ENCODE data around the gene POLL.
A peak's percentile ranks its signal among the peaks of the same experiment; 100 is the strongest.

Gene POLL

GRCh38 chr10:101629837-101630632 is 42.0 kb upstream of the POLL start:
- WGBS, 2 donors (ENCODE audit: extremely low coverage in 2 of 2, insufficient read length in 2 of 2, insufficient replicate concordance in 1 of 2) = no CpG with 5 or more reads among the region's 13 CpGs
- H3K4ac ChIP-seq (ENCODE audit: low read length) = no peak overlapping the region
- H2AK5ac ChIP-seq (ENCODE audit: low read depth, low read length) = peak overlapping the region; percentile 73
- no peak overlapping the region for H4K8ac ChIP-seq (ENCODE audit: low read depth, low read length)
- peak; percentile 69 for DNase-seq (ENCODE audit: low spot score)
- H2AFZ ChIP-seq (ENCODE audit: low read length) = no peak overlapping the region
- peaks cover 0 to 50% (median 0%) of the 10 kb centered on the region in 3 experiments for H3K27me3 ChIP-seq (ENCODE audit: control insufficient read depth in 3 of 3, insufficient read depth in 3 of 3, low read depth in 1 of 3, low read length in 3 of 3)
- peak overlapping the region; percentile 76 for H3K23ac ChIP-seq (ENCODE audit: low read depth, low read length, poor library complexity)
- H3K4me2 ChIP-seq (ENCODE audit: insufficient read depth, low read length, poor library complexity, severe bottlenecking) = no peak overlapping the region
- no peak overlapping the region for H2BK12ac ChIP-seq (ENCODE audit: low read length)
- peaks cover 0 to 4% of the 10 kb centered on the region in 2 donors for H3K9me3 ChIP-seq (replicated peaks in 1 of 2; ENCODE audit: control insufficient read depth in 2 of 2, insufficient read depth in 1 of 2, low read depth in 1 of 2, low read length in 2 of 2)
- H3K79me1 ChIP-seq (ENCODE audit: low read depth, low read length) = no peaks in the 10 kb centered on the region
- peaks cover 0 to 3% of the 10 kb centered on the region in 2 donors for H3K36me3 ChIP-seq (replicated peaks in 1 of 2; ENCODE audit: control insufficient read depth in 2 of 2, insufficient read depth in 2 of 2, low read length in 2 of 2)
- H3K14ac ChIP-seq (ENCODE audit: low read length) = no peak overlapping the region
- no peak overlapping the region for H2BK120ac ChIP-seq (ENCODE audit: low read depth, low read length)
- H2BK5ac ChIP-seq (ENCODE audit: low read length) = peak overlapping the region; percentile 14
- no peak overlapping the region for H3K9ac ChIP-seq (ENCODE audit: low read depth, low read length, poor library complexity)
- H2BK15ac ChIP-seq (ENCODE audit: low read length) = no peak overlapping the region
- H3K18ac ChIP-seq (ENCODE audit: low read length) = peak overlapping the region; percentile 88
- H4K91ac ChIP-seq (ENCODE audit: low read depth, low read length, poor library complexity) = no peak overlapping the region
- peak overlapping the region; percentile 64 for H3K27ac ChIP-seq (replicated peaks; ENCODE audit: low read length)
- H3K4me1 ChIP-seq (ENCODE audit: control insufficient read depth in 2 of 2, insufficient read depth in 1 of 2, low read depth in 1 of 2, low read length in 2 of 2) = peaks cover 0 to 22% of the 10 kb centered on the region in 2 donors
- no peak overlapping the region for H3K4me3 ChIP-seq (ENCODE audit: low read length in 2 of 2)

- Histone ChIP-seq H2BK12ac (ENCODE audit: low read length) (no peak overlapping the region), H2BK15ac (ENCODE audit: low read length) (no peak overlapping the region), H3K27me3 (ENCODE audit: control insufficient read depth in 3 of 3, insufficient read depth in 3 of 3, low read depth in 1 of 3, low read length in 3 of 3) (peaks cover 0 to 54% (median 0%) of the 10 kb centered on the region in 3 experiments), H3K23ac (ENCODE audit: low read depth, low read length, poor library complexity) (no peak overlapping the region), H3K27ac (replicated peaks; ENCODE audit: low read length) (no peak overlapping the region), H3K4ac (ENCODE audit: low read length) (no peak overlapping the region), H3K4me2 (ENCODE audit: insufficient read depth, low read length, poor library complexity, severe bottlenecking) (no peak overlapping the region), H3K36me3 (replicated peaks in 1 of 2; ENCODE audit: control insufficient read depth in 2 of 2, insufficient read depth in 2 of 2, low read length in 2 of 2) (peaks cover 0 to 3% of the 10 kb centered on the region in 2 donors), H3K9me3 (replicated peaks in 1 of 2; ENCODE audit: control insufficient read depth in 2 of 2, insufficient read depth in 1 of 2, low read depth in 1 of 2, low read length in 2 of 2) (no peaks in the 10 kb centered on the region), H2BK5ac (ENCODE audit: low read length) (no peak overlapping the region), H3K79me1 (ENCODE audit: low read depth, low read length) (no peaks in the 10 kb centered on the region), H2AFZ (ENCODE audit: low read length) (no peak overlapping the region), H4K91ac (ENCODE audit: low read depth, low read length, poor library complexity) (no peak overlapping the region), H2AK5ac (ENCODE audit: low read depth, low read length) (peak overlapping the region; percentile 18), H3K4me3 (ENCODE audit: low read length in 2 of 2) (no peak overlapping the region), H3K18ac (ENCODE audit: low read length) (no peak overlapping the region), H3K9ac (ENCODE audit: low read depth, low read length, poor library complexity) (no peak overlapping the region), H4K8ac (ENCODE audit: low read depth, low read length) (no peak overlapping the region), H3K14ac (ENCODE audit: low read length) (no peak overlapping the region), H3K4me1 (ENCODE audit: control insufficient read depth in 2 of 2, insufficient read depth in 1 of 2, low read depth in 1 of 2, low read length in 2 of 2) (peaks cover 0 to 20% of the 10 kb centered on the region in 2 donors), H2BK120ac (ENCODE audit: low read depth, low read length) (no peak overlapping the region)
- WGBS, 2 donors (ENCODE audit: extremely low coverage in 2 of 2, insufficient read length in 2 of 2, insufficient replicate concordance in 1 of 2) = no CpG with 5 or more reads among the region's 1 CpG
- DNase-seq (ENCODE audit: low spot score) = no peak
Measured at GRCh38 chr10:101625821-101626412, 37.9 kb upstream of the POLL start.

- Histone ChIP-seq H2BK15ac (ENCODE audit: low read length) (no peak overlapping the region), H3K4me1 (ENCODE audit: control insufficient read depth in 2 of 2, insufficient read depth in 1 of 2, low read depth in 1 of 2, low read length in 2 of 2) (peaks cover 0 to 19% of the 10 kb centered on the region in 2 donors), H3K18ac (ENCODE audit: low read length) (peak overlapping the region; percentile 20), H3K79me1 (ENCODE audit: low read depth, low read length) (no peaks in the 10 kb centered on the region), H3K4ac (ENCODE audit: low read length) (no peak overlapping the region), H3K9me3 (replicated peaks in 1 of 2; ENCODE audit: control insufficient read depth in 2 of 2, insufficient read depth in 1 of 2, low read depth in 1 of 2, low read length in 2 of 2) (no peaks in the 10 kb centered on the region), H3K27ac (replicated peaks; ENCODE audit: low read length) (no peak overlapping the region), H3K27me3 (ENCODE audit: control insufficient read depth in 3 of 3, insufficient read depth in 3 of 3, low read depth in 1 of 3, low read length in 3 of 3) (peaks cover 0 to 55% (median 0%) of the 10 kb centered on the region in 3 experiments), H3K23ac (ENCODE audit: low read depth, low read length, poor library complexity) (no peak overlapping the region), H3K9ac (ENCODE audit: low read depth, low read length, poor library complexity) (no peak overlapping the region), H2BK120ac (ENCODE audit: low read depth, low read length) (no peak overlapping the region), H3K4me3 (ENCODE audit: low read length in 2 of 2) (no peak overlapping the region), H4K91ac (ENCODE audit: low read depth, low read length, poor library complexity) (no peak overlapping the region), H3K14ac (ENCODE audit: low read length) (no peak overlapping the region), H4K8ac (ENCODE audit: low read depth, low read length) (no peak overlapping the region), H3K4me2 (ENCODE audit: insufficient read depth, low read length, poor library complexity, severe bottlenecking) (no peak overlapping the region), H2AFZ (ENCODE audit: low read length) (no peak overlapping the region), H2BK5ac (ENCODE audit: low read length) (no peak overlapping the region), H2AK5ac (ENCODE audit: low read depth, low read length) (no peak overlapping the region), H2BK12ac (ENCODE audit: low read length) (no peak overlapping the region), H3K36me3 (replicated peaks in 1 of 2; ENCODE audit: control insufficient read depth in 2 of 2, insufficient read depth in 2 of 2, low read length in 2 of 2) (peaks cover 0 to 3% of the 10 kb centered on the region in 2 donors)
- WGBS, 2 donors (ENCODE audit: extremely low coverage in 2 of 2, insufficient read length in 2 of 2, insufficient replicate concordance in 1 of 2) = no CpG with 5 or more reads among the region's 4 CpGs
- no peak for DNase-seq (ENCODE audit: low spot score)
Measured at GRCh38 chr10:101624526-101625102, 36.6 kb upstream of the POLL start.

GRCh38 chr10:101623528-101623927 is 35.5 kb upstream of the POLL start:
- Histone ChIP-seq H3K9me3 (replicated peaks in 1 of 2; ENCODE audit: control insufficient read depth in 2 of 2, insufficient read depth in 1 of 2, low read depth in 1 of 2, low read length in 2 of 2) (no peaks in the 10 kb centered on the region), H3K36me3 (replicated peaks in 1 of 2; ENCODE audit: control insufficient read depth in 2 of 2, insufficient read depth in 2 of 2, low read length in 2 of 2) (peaks cover 0 to 3% of the 10 kb centered on the region in 2 donors), H4K91ac (ENCODE audit: low read depth, low read length, poor library complexity) (no peak overlapping the region), H3K4ac (ENCODE audit: low read length) (no peak overlapping the region), H2BK120ac (ENCODE audit: low read depth, low read length) (no peak overlapping the region), H2BK15ac (ENCODE audit: low read length) (no peak overlapping the region), H3K4me3 (ENCODE audit: low read length in 2 of 2) (no peak overlapping the region), H2BK5ac (ENCODE audit: low read length) (no peak overlapping the region), H3K23ac (ENCODE audit: low read depth, low read length, poor library complexity) (no peak overlapping the region), H3K18ac (ENCODE audit: low read length) (no peak overlapping the region), H3K4me2 (ENCODE audit: insufficient read depth, low read length, poor library complexity, severe bottlenecking) (no peak overlapping the region), H4K8ac (ENCODE audit: low read depth, low read length) (no peak overlapping the region), H3K27ac (replicated peaks; ENCODE audit: low read length) (no peak overlapping the region), H3K14ac (ENCODE audit: low read length) (no peak overlapping the region), H2AFZ (ENCODE audit: low read length) (no peak overlapping the region), H3K79me1 (ENCODE audit: low read depth, low read length) (no peaks in the 10 kb centered on the region), H3K4me1 (ENCODE audit: control insufficient read depth in 2 of 2, insufficient read depth in 1 of 2, low read depth in 1 of 2, low read length in 2 of 2) (peaks cover 0 to 19% of the 10 kb centered on the region in 2 donors), H2AK5ac (ENCODE audit: low read depth, low read length) (no peak overlapping the region), H3K9ac (ENCODE audit: low read depth, low read length, poor library complexity) (no peak overlapping the region), H2BK12ac (ENCODE audit: low read length) (no peak overlapping the region), H3K27me3 (ENCODE audit: control insufficient read depth in 3 of 3, insufficient read depth in 3 of 3, low read depth in 1 of 3, low read length in 3 of 3) (peaks cover 0 to 58% (median 0%) of the 10 kb centered on the region in 3 experiments)
- no CpG with 5 or more reads among the region's 1 CpG for WGBS, 2 donors (ENCODE audit: extremely low coverage in 2 of 2, insufficient read length in 2 of 2, insufficient replicate concordance in 1 of 2)
- no peak for DNase-seq (ENCODE audit: low spot score)
